HG02623 (cell line): Measurements from ENCODE around the gene GLTP.

Experiments
- ATAC-seq: cut with Tn5 transposase; IDR thresholded peaks from one replicate; pipeline ENCODE4 v1.9.1; 2021; ENCODE audit warnings: moderate library complexity; ENCODE audit not compliant: unreplicated experiment

The GLTP gene

GRCh38 chr12:109824731-109825130 is 55.6 kb downstream of the GLTP start:
- no peak for ATAC-seq

- ATAC-seq, result no peak
These were observed 57.4 kb downstream of the GLTP start for GRCh38 chr12:109822951-109823411.

GRCh38 chr12:109822416-109822815 is 57.9 kb downstream of the GLTP start:
- ATAC-seq, result no peak

- ATAC-seq, result no peak
These were observed 58.4 kb downstream of the GLTP start for GRCh38 chr12:109821968-109822367.

GRCh38 chr12:109820816-109821381 is 59.4 kb downstream of the GLTP start:
- no peak for ATAC-seq

- ATAC-seq, result no peak
These were observed 61.3 kb downstream of the GLTP start for GRCh38 chr12:109818905-109819500.

- ATAC-seq, result no peak
These were observed 62.1 kb downstream of the GLTP start for GRCh38 chr12:109818253-109818652.

GRCh38 chr12:109817627-109818231 is 62.6 kb downstream of the GLTP start:
- ATAC-seq, result no peak

- ATAC-seq, result no peak
These were observed 63.5 kb downstream of the GLTP start for GRCh38 chr12:109816870-109817269.

- no peak for ATAC-seq
These were observed 64.4 kb downstream of the GLTP start for GRCh38 chr12:109815757-109816617.

GRCh38 chr12:109815225-109815624 is 65.1 kb downstream of the GLTP start:
- ATAC-seq, result no peak

- ATAC-seq, result no peak
These were observed 65.7 kb downstream of the GLTP start for GRCh38 chr12:109814600-109815150.

GRCh38 chr12:109813810-109814416 is 66.4 kb downstream of the GLTP start:
- ATAC-seq, result no peak

- no peak for ATAC-seq
These were observed 68.7 kb downstream of the GLTP start for GRCh38 chr12:109811624-109811995.

- ATAC-seq, result no peak
These were observed 69.3 kb downstream of the GLTP start for GRCh38 chr12:109810954-109811623.

GRCh38 chr12:109808876-109809646 is 71.3 kb downstream of the GLTP start:
- ATAC-seq, result no peak

- ATAC-seq, result no peak
These were observed 72.2 kb downstream of the GLTP start for GRCh38 chr12:109807954-109808643.

GRCh38 chr12:109804820-109805761 is 75.2 kb downstream of the GLTP start:
- ATAC-seq, result no peak
